BE2C (cell line): ENCODE results near the gene PNMA6E.

ENCODE experiments used
- DNase-seq: peaks from one replicate; pipeline ENCODE4 v3.0.0-alpha.2; 2020
- H3K27me3 ChIP-seq: fragments of 250-450 bp; sonication (Bioruptor Pico); 2 replicates; pipeline ENCODE4 v1.5.1; 2020; ENCODE audit warnings: mild to moderate bottlenecking
- H3K36me3 ChIP-seq: fragments of 250-450 bp; sonication (Bioruptor Pico); 2 replicates; pipeline ENCODE4 v1.5.1; 2020; ENCODE audit warnings: mild to moderate bottlenecking
- H3K4me1 ChIP-seq: fragments of 250-450 bp; sonication (Bioruptor Pico); 2 replicates; pipeline ENCODE4 v1.5.1; 2020
- H3K4me3 ChIP-seq: 2 replicates; pipeline ENCODE4 v1.5.1; 2011; ENCODE audit warnings: low read depth, low read length
- H3K9me3 ChIP-seq: fragments of 250-450 bp; sonication (Bioruptor Pico); 2 replicates; pipeline ENCODE4 v1.5.1; 2020
- TF ChIP-seq, protein P1 (sequence below): IDR thresholded peaks from 2 replicates; pipeline ENCODE4 v1.5.1; 2012; ENCODE audit warnings: mild to moderate bottlenecking, low read depth, low read length

PNMA6E gene

DNA sequence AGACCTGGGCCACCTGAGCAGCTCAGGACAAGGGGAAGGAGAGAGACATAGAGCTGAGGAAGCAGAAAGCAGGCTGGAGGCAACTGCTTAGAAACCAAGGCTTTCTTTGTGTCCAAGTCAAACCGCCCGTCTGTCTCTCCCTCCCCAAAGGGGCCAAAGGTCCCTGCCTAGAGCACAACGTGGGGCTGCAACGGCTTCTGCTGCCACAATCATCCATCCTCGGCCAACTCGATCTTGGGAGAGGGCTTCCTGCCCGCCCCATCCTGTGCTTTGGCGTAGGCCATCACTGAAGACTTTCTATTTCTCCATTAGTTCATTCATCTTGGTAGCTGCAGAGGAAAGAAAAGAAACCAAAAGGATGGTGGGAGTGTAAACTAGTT is 46.4 kb upstream of the PNMA6E start:
- Histone ChIP-seq H3K27me3 (no peaks in the 10 kb centered on the region), H3K36me3 (no peaks in the 10 kb centered on the region)

DNA sequence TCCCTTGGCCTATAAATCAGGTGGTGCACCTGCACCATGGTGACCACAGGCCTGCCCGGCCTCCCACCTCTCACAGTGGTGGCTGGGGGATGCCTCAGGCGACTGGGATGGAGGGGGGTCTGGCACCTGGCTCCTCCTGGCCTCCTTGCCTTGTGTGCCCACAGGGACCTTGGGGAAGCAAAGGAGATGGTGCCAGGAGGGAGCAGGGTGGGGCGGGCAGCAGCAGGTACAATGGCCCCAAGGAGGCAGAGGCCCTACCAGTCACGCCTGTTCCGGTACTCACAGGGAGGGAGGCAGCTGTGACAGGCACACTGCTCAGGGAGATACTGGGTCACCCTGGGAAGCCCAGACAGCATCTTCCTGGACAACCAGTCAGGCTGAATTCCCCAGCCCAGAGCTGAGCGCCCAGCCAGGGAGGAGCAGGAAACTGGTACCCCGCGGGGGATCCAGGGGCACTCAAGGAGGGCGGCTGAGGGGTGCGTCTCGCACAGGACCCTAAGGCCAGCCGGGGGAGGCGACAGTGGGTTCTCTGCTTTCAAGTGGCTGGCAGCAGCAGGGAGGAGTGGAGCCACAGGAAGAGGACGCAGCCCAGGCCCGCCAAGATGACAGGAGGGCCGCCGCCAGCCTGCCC is 45.9 kb upstream of the PNMA6E start:
- H3K4me1 ChIP-seq, result no peaks in the 10 kb centered on the region
- TF ChIP-seq, protein P1, sequence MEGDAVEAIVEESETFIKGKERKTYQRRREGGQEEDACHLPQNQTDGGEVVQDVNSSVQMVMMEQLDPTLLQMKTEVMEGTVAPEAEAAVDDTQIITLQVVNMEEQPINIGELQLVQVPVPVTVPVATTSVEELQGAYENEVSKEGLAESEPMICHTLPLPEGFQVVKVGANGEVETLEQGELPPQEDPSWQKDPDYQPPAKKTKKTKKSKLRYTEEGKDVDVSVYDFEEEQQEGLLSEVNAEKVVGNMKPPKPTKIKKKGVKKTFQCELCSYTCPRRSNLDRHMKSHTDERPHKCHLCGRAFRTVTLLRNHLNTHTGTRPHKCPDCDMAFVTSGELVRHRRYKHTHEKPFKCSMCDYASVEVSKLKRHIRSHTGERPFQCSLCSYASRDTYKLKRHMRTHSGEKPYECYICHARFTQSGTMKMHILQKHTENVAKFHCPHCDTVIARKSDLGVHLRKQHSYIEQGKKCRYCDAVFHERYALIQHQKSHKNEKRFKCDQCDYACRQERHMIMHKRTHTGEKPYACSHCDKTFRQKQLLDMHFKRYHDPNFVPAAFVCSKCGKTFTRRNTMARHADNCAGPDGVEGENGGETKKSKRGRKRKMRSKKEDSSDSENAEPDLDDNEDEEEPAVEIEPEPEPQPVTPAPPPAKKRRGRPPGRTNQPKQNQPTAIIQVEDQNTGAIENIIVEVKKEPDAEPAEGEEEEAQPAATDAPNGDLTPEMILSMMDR, result no peak
- no peaks in the 10 kb centered on the region for H3K36me3 ChIP-seq
- no peak for DNase-seq
- no peaks in the 10 kb centered on the region for H3K9me3 ChIP-seq
- H3K4me3 ChIP-seq, result no peak overlapping the region
- no peaks in the 10 kb centered on the region for H3K27me3 ChIP-seq

More for the DNA sequence above, 46.4 kb upstream of the PNMA6E start:
- no peaks in the 10 kb centered on the region for H3K4me1 ChIP-seq
- H3K9me3 ChIP-seq, result no peaks in the 10 kb centered on the region
- TF ChIP-seq, protein P1, result no peak
- DNase-seq, result no peak
- H3K4me3 ChIP-seq, result no peak overlapping the region

- no peaks in the 10 kb centered on the region for H3K4me1 ChIP-seq
- H3K27me3 ChIP-seq, result no peaks in the 10 kb centered on the region
- no peak overlapping the region for H3K4me3 ChIP-seq
- no peaks in the 10 kb centered on the region for H3K36me3 ChIP-seq
- no peak for DNase-seq
- no peaks in the 10 kb centered on the region for H3K9me3 ChIP-seq
- TF ChIP-seq, protein P1, result no peak
Measured at GRCh38 chrX:153446636-153446936, 45.4 kb upstream of the PNMA6E start.

GRCh38 chrX:153445856-153446635 is 44.9 kb upstream of the PNMA6E start, which contains the start of gene TREX2:
Gene TREX2 (minus strand): TSS chrX:153446056. CDS start chrX:153445430, 626 bp downstream.
- H3K27me3 ChIP-seq, result no peaks in the 10 kb centered on the region
- no peak for DNase-seq
- no peaks in the 10 kb centered on the region for H3K9me3 ChIP-seq
- H3K4me1 ChIP-seq, result no peaks in the 10 kb centered on the region
- TF ChIP-seq, protein P1, result no peak
- no peak within 1 kb of the TSS for H3K4me3 ChIP-seq
- H3K36me3 ChIP-seq, result no peaks in the 10 kb centered on the region

DNA sequence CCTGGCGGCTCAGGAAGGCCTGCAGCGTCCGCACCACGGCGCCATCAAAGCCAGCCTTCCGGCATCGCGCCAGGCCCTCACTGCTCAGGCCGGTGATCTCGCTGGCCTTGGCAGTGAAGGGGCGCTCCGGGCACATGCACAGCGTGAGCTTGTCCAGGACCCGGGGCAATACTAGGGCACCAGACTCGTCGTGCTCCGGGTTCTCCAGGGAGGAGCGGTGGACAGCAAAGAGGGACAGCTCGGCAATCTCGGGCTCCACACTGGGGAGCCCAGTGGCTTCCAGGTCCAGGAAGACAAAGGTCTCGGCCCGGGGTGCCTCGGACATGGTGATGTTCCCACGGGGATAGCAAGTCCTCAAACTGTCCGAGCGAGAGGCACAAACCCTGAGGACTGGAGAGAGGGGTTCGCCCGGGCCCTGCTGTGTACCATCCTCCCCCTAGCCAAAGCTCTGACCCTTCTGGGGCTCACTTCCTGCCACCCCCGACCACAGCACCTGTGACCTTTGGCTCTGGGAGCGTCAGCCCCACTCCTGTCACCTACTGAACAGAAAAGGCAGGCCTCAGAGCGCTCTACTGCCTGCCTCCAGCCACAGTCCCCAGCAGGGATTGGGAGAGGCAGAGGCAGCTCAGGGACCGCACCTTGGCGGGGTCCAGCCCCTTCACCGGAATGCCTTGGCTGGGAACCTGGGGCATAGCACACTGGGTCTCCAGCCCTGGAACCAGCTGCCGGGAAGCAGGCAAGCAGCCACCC is 44.1 kb upstream of the PNMA6E start:
- Histone ChIP-seq H3K27me3 (no peaks in the 10 kb centered on the region), H3K4me1 (no peaks in the 10 kb centered on the region), H3K9me3 (no peaks in the 10 kb centered on the region), H3K4me3 (no peak overlapping the region), H3K36me3 (no peaks in the 10 kb centered on the region)
- TF ChIP-seq, protein P1, result no peak
- no peak for DNase-seq
